H1 (cell line): Measurements from ENCODE around the gene PGA5. TPM values are rescaled to one million over a fixed set of nuclear protein-coding genes. Genes with fewer than 3 reads are reported as not detected.

ENCODE experiments used
- CBX5 ChIP-seq: fragments of 300-800, 300-1000 bp; sonication (generic); IDR thresholded peaks from 2 replicates; pipeline ENCODE4 v1.7.1; 2016; ENCODE audit warnings: antibody characterized with exemption, low read length, low read depth
- MAFK ChIP-seq: IDR thresholded peaks from 2 replicates; pipeline ENCODE4 v1.6.1; 2012; ENCODE audit warnings: low read depth, mild to moderate bottlenecking, improper control_type of control experiment, low read length
- polyA plus RNA-seq, 7 experiments: library from polyadenylated mRNA; depleted of rRNA in 3 of 7; stranded (reverse) in 5 of 7; unstranded in 2 of 7; fragments of >200 nt in 5 of 7; fragments of 200-250 nt in 2 of 7; gene quantifications; 1 replicate in 5 of 7; 2 replicates in 1 of 7; 4 replicates in 1 of 7; pipeline versions ENCODE4 v1.2.1 to v1.2.3, GENCODE V29; 2011 to 2013; ENCODE audit warnings: missing spikeins in 2 of 7, mixed read lengths in 2 of 7
- total RNA-seq: library from RNA; stranded (reverse); fragmentation: NEBNext Ultra II Directional; extraction: Animal tissue kit (Norgen Biotek cat#: 25700); gene quantifications from 2 replicates; pipeline ENCODE4 v1.2.1, GENCODE V29; 2021

The PGA5 gene
- total and polyA plus RNA-seq, 2 of the 8 experiments (the other 6 are each of a cell fraction or from before 2014, with no cell fraction given), result 0.67 to 2.0 TPM

DNA sequence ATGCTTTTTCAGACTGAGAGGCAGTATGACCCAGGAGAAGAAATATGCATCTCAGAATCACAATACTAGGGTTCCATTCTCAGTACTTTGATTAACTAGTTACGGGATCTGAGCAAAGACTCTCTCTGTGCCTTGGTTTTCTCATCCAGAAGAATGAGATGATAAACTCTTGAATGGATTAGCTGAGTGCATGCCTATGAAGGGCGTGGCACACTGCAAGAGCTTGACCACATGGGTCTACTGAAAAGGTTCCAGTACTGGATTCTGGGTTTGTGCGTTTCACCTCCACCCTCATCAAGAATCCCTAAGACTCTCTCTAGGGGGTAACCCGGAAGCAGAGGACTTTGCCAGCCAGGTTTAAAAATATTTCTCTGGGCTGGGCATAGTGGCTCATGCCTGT is 25.6 kb downstream of the PGA5 start (continued):
- TF ChIP-seq CBX5 (no peak), MAFK (no peak)
